CD4-positive, alpha-beta T cell treated with Interleukin-12 subunit alpha and Interleukin-12 subunit beta, for 1 hour (primary cell): ENCODE measurements around the gene WDR76.
"Not testable (repeated sequence)": the region's sequence is repeated elsewhere in the genome, so short reads cannot be mapped to it uniquely, and the experiment has no call there.

Source experiments
- DNase-seq: peaks from one replicate; pipeline ENCODE4 v3.0.0-alpha.2; 2020

Gene WDR76

DNA sequence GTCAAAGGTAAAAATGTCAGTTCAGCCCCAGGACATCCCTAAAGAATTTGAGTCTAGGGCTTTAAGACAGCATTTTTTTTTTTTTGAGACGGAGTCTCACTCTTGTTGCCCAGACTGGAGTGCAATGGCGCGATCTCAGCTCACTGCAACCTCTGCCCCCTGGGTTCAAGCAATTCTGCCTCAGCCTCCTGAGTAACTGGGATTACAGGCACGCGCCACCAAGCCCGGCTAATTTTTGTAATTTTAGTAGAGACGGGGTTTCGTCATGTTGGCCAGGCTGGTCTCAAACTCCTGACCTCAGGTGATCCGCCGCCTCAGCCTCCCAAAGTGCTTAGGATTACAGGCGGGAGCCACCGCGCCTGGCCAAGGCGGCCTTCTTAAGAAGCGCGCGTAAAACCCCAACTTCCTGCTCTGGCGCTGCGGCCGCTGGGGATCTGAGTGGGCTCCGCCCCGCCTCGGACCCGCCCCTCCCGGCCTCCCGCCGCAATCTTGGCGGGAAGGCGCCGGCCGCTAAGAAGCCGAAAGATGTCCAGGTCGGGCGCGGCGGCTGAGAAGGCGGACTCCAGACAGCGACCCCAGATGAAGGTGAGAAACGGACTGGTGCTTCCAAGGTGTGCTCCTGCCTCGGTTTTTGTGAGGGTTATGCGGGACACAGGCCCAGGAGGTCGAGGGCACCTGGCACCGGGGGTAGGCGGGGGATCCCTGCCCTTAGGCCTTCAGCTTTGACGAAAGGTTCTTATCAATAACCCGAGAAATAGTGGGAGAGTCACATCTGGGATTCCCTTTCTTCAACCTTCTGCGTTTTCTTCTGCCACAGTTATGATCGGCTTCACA is at the start of gene WDR76:
Gene WDR76, plus strand, starts transcription at position 495 of the 834 bp plus-strand sequence. Its CDS starts 31 bp downstream, at position 526.
- peak; percentile 77 for DNase-seq

DNA sequence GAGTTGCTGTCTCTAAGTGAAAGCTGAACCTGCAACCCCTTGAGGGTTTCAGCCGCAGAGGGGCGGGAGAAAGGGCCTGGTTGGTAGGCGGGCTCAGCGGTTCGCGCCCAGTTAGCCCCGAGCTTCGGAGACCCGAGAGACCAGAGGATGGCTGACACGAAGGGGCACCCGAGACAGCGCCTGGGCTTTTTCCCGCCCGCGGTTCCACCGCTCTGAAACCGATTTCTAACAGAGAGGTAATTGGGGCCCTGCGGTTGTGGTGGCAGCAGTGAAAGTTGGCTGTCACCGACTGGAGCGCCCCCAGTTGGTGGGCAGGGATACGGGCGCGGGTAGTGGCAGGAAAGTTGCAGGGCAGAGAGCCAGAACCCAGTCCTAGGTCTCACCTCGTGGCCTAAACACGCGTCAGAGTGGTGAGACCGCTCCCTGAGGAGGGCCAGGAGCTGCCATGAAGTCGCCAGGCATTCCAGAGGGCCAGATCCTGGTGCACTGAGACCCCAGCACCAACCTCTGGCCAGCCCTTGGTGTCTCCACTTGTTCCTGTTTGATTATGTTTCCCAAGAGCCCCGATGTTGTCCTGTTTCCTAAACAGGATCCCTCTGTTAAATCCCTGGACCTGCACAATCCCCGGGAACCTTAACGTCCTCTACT is 49.4 kb upstream of the WDR76 start:
- peak; percentile 87 for DNase-seq

DNA sequence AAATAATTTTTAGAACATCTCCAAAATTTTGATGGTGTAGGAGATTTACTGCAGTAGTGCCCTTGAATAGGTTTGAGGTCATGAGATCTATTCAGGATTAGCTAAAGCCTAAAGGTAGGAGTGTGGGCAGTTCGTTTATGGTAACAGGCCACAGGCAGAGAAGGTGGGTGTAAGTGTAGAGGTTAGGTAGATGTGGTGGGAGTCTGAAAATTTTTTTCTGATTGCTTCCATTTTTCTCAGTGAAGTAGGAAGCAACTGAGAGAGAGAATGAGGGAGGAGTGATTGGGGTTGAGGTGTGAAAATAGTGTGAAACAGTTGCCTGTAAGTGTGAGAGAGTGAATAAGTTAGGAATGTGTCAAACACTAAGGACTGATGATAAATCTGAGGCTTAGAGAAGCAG is 47.8 kb upstream of the WDR76 start:
- DNase-seq = no peak

DNA sequence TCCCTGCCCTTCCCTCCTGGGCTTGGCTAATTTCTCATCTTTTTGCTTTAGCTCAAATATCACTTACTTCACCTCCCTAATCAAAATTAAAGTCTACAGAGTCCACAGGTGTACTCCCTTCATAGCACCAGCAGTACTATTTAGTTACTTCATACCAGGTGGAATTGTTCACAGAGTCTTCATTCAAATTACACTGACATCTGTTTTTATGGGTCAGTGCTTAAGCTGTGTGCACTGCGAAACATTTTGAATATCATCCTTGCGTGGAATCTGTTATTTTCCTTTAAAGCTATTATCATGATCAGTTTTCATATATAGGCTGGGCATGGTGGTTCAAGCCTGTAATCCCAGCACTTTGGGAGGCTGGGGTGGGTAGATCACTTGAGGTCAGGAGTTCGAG is 37.4 kb upstream of the WDR76 start:
- no peak for DNase-seq

- peak; percentile 100 for DNase-seq
Observed at GRCh38 chr15:43791993-43792760, 34.6 kb upstream of the WDR76 start, which contains the start of gene SERF2. Gene SERF2 (plus strand): TSS chr15:43792320. CDS start chr15:43792377, 57 bp downstream.

GRCh38 chr15:43792761-43793476 is 33.9 kb upstream of the WDR76 start:
- DNase-seq = peak; percentile 53

GRCh38 chr15:43793647-43794046 is 33.2 kb upstream of the WDR76 start:
- no peak for DNase-seq

- DNase-seq = no peak
Observed at GRCh38 chr15:43794269-43795037, 32.3 kb upstream of the WDR76 start.

GRCh38 chr15:43795197-43795596 is 31.6 kb upstream of the WDR76 start:
- no peak for DNase-seq

GRCh38 chr15:43795997-43796396 is 30.8 kb upstream of the WDR76 start:
- DNase-seq = no peak

- DNase-seq = no peak
Observed at GRCh38 chr15:43796566-43796965, 30.2 kb upstream of the WDR76 start.

GRCh38 chr15:43799209-43799944 is 27.4 kb upstream of the WDR76 start:
- no peak for DNase-seq

GRCh38 chr15:43799945-43800285 is 26.9 kb upstream of the WDR76 start, which contains the start of gene SERINC4:
Gene SERINC4 (minus strand): TSS chr15:43800220. CDS start chr15:43799986, 234 bp downstream.
- DNase-seq = no peak

GRCh38 chr15:43800286-43801141 is 26.3 kb upstream of the WDR76 start, which contains the start of gene HYPK:
Gene HYPK (plus strand): TSS chr15:43800599. CDS start chr15:43800623, 24 bp downstream.
- DNase-seq = peak; percentile 95

- not testable (repeated sequence) for DNase-seq
Observed at GRCh38 chr15:43802676-43803075, 24.1 kb upstream of the WDR76 start.

DNA sequence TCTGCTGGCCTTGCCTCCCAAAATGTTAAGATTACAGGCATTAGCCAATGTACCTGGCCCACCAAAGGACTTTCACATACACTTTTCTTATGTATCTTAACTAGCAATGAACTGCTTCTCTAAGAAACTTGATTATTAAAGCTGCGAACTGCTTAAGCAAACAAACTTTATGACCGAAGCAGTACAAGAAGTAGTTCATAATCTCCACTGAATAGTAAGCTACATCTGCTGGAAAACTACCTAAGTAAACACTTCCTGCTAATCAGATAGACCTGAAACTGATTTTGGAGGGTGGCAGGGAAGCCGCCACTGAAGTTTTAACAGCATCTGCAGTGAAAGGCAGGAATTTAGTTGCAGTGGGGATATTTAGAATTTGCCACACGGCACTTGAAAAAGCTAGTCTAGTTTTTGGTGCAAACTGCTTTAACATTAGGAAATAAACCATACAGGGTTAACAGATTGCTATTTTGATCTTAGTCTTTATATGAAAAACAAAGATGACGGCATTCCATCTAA is 18.3 kb upstream of the WDR76 start:
- DNase-seq = no peak

DNA sequence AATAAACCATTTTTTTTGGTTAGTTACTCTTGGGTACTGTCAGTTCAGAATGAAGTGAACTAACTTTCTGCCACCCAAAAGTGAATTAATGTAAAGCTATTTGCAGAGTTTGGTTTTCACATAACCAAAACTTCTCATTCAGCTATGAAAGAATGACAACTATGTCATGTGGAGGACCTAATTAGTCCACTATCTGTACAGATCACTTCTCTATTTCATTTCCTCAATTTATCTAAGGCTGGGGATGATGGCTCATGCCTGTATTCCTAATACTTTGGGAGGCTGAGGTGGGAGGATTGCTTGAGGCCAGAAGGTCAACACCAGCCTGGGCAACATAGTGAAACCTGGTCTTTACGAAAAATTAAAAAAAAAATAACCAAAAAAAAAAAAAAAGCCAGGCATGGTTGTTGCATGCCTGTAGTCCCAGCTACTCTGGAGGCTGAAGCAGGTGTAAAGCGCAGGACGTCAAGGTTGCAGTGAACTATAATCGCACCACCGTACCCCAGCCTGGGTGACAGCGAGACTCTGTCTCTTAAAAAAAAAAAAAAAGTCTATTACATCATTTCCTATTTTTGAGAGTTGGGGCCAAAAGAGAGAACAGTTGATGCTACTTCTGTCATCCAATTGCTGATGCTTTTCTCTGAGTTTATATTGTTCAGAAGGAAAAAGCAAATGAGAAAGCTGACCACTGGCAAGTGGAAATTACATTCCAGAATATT is 17.7 kb upstream of the WDR76 start:
- no peak for DNase-seq

- DNase-seq = not testable (repeated sequence)
Observed at GRCh38 chr15:43815064-43815463, 11.7 kb upstream of the WDR76 start.

GRCh38 chr15:43821505-43821904 is 5.3 kb upstream of the WDR76 start:
- DNase-seq = no peak
